Gastrocnemius medialis (tissue), 4 donors: ENCODE measurements around the gene PAPSS2.

Source experiments
- POLR2A ChIP-seq, 2 donors: fragments of 450-650 bp; IDR thresholded peaks; one replicate each; pipeline ENCODE4 v1.6.1; 2017; ENCODE audit warnings: antibody characterized with exemption in 2 of 2, mild to moderate bottlenecking in 2 of 2, moderate library complexity in 2 of 2
- TF ChIP-seq, protein P1 (sequence below), 5 experiments: fragments of 450-650 bp in 3 of 5; fragments of 200-600 bp in 2 of 5; sonication (generic) in 2 of 5; IDR thresholded peaks in 4 of 5; conservative IDR thresholded peaks in 1 of 5; 1 replicate in 4 of 5; 2 replicates in 1 of 5; pipeline ENCODE4 v1.5.1; 2016 to 2019; ENCODE audit warnings: antibody characterized with exemption in 5 of 5, mild to moderate bottlenecking in 3 of 5, moderate library complexity in 3 of 5

DNA sequence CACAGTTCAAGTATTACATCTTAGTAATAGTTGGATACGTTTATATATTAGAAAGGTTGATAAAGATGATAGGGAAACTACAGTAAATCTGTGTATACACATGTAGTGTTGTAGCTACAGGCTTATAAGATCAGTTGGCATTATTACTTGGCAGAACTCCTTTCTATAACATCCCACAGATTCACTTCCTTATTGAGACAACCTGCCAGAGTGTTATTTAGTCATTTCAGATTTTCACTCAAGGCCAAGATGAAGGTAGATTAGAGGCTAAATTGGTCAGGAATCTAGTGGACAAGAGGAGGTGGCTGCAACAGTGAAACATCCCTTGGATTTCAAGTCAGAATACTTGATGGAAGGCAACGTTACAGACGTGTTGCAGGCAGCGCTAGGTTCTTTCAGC, 63.0 kb downstream of the PAPSS2 start:
- TF ChIP-seq POLR2A (IDR thresholded peaks at IDR 0.05): no peak
- TF ChIP-seq, protein P1, sequence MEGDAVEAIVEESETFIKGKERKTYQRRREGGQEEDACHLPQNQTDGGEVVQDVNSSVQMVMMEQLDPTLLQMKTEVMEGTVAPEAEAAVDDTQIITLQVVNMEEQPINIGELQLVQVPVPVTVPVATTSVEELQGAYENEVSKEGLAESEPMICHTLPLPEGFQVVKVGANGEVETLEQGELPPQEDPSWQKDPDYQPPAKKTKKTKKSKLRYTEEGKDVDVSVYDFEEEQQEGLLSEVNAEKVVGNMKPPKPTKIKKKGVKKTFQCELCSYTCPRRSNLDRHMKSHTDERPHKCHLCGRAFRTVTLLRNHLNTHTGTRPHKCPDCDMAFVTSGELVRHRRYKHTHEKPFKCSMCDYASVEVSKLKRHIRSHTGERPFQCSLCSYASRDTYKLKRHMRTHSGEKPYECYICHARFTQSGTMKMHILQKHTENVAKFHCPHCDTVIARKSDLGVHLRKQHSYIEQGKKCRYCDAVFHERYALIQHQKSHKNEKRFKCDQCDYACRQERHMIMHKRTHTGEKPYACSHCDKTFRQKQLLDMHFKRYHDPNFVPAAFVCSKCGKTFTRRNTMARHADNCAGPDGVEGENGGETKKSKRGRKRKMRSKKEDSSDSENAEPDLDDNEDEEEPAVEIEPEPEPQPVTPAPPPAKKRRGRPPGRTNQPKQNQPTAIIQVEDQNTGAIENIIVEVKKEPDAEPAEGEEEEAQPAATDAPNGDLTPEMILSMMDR (IDR thresholded peaks at IDR 0.05 in 4 of 5, conservative IDR thresholded peaks at IDR 0.05 in 1 of 5): no peak
